Suprapubic skin (tissue), 4 donors: ENCODE measurements around the gene C1QTNF5.

ENCODE experiments used
- CTCF ChIP-seq, 2 donors: fragments of 200-600 bp in 1 of 2; fragments of 450-650 bp in 1 of 2; sonication (generic) in 1 of 2; IDR thresholded peaks; one replicate each; pipeline ENCODE4 v1.5.1; 2016 to 2019; ENCODE audit warnings: antibody characterized with exemption in 2 of 2, mild to moderate bottlenecking in 1 of 2, moderate library complexity in 1 of 2
- EP300 ChIP-seq: sonication (generic); formaldehyde crosslinking; IDR thresholded peaks from one replicate; pipeline ENCODE4 v1.6.1; 2017; ENCODE audit warnings: antibody characterized with exemption
- POLR2A ChIP-seq, 2 donors: fragments of 450-650 bp; IDR thresholded peaks; one replicate each; pipeline ENCODE4 v1.6.1; 2017; ENCODE audit warnings: antibody characterized with exemption in 2 of 2, mild to moderate bottlenecking in 2 of 2, moderate library complexity in 2 of 2
- POLR2AphosphoS5 ChIP-seq, 3 donors: sonication (generic); formaldehyde crosslinking; IDR thresholded peaks; one replicate each; pipeline ENCODE4 v1.6.1; 2017; ENCODE audit warnings: antibody characterized with exemption in 3 of 3

DNA sequence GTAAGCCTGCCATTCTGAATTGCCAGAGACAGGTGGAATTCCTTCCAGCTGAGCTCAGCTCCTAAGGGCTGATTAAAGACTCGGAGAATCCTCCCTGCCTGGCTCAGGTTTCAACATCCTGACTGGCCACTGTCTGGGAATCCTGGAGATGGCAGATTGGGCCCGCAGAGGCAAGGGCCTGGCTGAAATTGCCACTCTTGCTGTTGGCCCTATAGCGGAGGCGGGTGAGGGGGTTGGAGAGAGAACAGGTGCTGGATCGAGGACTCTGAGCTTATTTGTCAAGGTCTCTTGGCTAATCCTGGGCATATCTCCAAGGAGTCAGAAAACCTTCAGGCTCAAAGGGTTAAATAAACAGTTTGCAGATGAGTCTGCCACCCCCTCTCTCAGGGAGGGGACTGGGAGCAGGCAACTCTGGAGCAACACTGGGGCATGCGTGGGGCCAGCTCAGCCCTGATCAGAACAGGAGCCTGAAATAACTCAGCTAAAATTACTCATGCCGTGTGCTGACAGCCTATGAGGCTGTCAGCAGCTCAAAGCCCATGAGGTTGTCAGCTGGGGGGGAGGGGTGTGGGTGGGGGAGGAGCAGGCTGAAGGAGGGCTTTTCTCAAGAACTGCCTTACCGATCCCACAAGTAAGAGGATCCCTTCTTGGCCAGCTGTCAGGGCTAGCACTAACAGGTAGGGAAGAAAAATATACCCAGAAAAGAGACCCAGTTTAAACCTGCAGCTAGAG is 20.5 kb upstream of the C1QTNF5 start:
- TF ChIP-seq POLR2A (IDR thresholded peaks at IDR 0.05) (no peak), CTCF (IDR thresholded peaks at IDR 0.05) (no peak), POLR2AphosphoS5 (IDR thresholded peaks at IDR 0.05) (no peak), EP300 (no peak)
